SU-DHL-6 (cell line): Measurements from ENCODE around the gene SHQ1.
"Not testable (repeated sequence)": the region's sequence is repeated elsewhere in the genome, so short reads cannot be mapped to it uniquely, and the experiment has no call there.

ENCODE experiments used
- CTCF ChIP-seq: fragments of 200-600 bp; sonication (generic); IDR thresholded peaks from one replicate; pipeline ENCODE4 v1.5.1; 2017; ENCODE audit warnings: antibody characterized with exemption, mild to moderate bottlenecking, low read length, moderate library complexity; ENCODE audit not compliant: insufficient read depth, poor library complexity, severe bottlenecking
- EZH2phosphoT487 ChIP-seq: fragments of 200-600 bp; sonication (generic), shearing (Covaris generic); conservative IDR thresholded peaks from 2 replicates; pipeline ENCODE4 v1.6.1; 2018; ENCODE audit warnings: mild to moderate bottlenecking, antibody characterized with exemption, low read length, moderate library complexity, mixed read lengths

GRCh38 chr3:72735072-72735471 lies 113.2 kb downstream of the SHQ1 start:
- TF ChIP-seq CTCF, EZH2phosphoT487: not testable (repeated sequence)
